Right lobe of liver (tissue), 6 donors: Measurements from ENCODE around the gene PTPN1. TPM values are rescaled to one million over a fixed set of nuclear protein-coding genes. Genes with fewer than 3 reads are reported as not detected.

ENCODE experiments used
- ATAC-seq, 4 donors: fragments of 200-7000 bp; cut with Tn5 transposase; one replicate each; pipeline ENCODE4 v1.9.1; 2020; ENCODE audit warnings: mild to moderate bottlenecking in 4 of 4, moderate library complexity in 4 of 4
- DNase-seq, 3 donors: peaks; one replicate each; pipeline ENCODE4 v3.0.0-alpha.2; 2020
- H3K27ac ChIP-seq, 3 donors: fragments of 200-600 bp; one replicate each; pipeline ENCODE4 v1.8.0; 2022
- H3K27me3 ChIP-seq, 2 donors: fragments of 200-600 bp; one replicate each; pipeline ENCODE4 v1.8.0; 2022
- H3K36me3 ChIP-seq, 4 donors: fragments of 200-600 bp; sonication (generic) in 1 of 4; one replicate each; pipeline versions ENCODE4 v1.5.1 to v1.8.0; 2017 to 2022; ENCODE audit warnings: control low read depth in 1 of 4
- H3K4me1 ChIP-seq, 4 donors: fragments of 200-600 bp; sonication (generic) in 1 of 4; one replicate each; pipeline versions ENCODE4 v1.5.1 to v1.8.0; 2017 to 2022; ENCODE audit warnings: control low read depth in 1 of 4
- H3K4me3 ChIP-seq, 3 donors: fragments of 200-600 bp; one replicate each; pipeline ENCODE4 v1.8.0; 2022
- H3K9me3 ChIP-seq, 4 donors: fragments of 200-600 bp; sonication (generic) in 1 of 4; one replicate each; pipeline versions ENCODE4 v1.5.1 to v1.8.0; 2017 to 2022; ENCODE audit warnings: control low read depth in 1 of 4
- POLR2A ChIP-seq: fragments of 450-650 bp; IDR thresholded peaks from one replicate; pipeline ENCODE4 v1.6.1; 2017; ENCODE audit warnings: antibody characterized with exemption, mild to moderate bottlenecking
- WGBS: methylation state at CpG from one replicate; pipeline ENCODE4 v1.1.6; 2018; ENCODE audit warnings: low coverage, low lambda C conversion rate; ENCODE audit not compliant: insufficient coverage; ENCODE audit errors: missing lambda C conversion rate; 5-methylcytosine and 5-hydroxymethylcytosine counted together
- intact Hi-C, 2 donors: fragments of 100-400 bp; cut with DNase I; formaldehyde crosslinking; loops; one replicate each; pipeline versions ENCODE4 v1.11.2 to v1.14.1; 2022
- total RNA-seq, 6 experiments: library from RNA; depleted of rRNA in 2 of 6; stranded (reverse); fragments of >200 nt in 2 of 6; fragmentation: NEBNext Ultra II Directional in 3 of 6; extraction: Animal tissue kit (Norgen Biotek cat#: 25700) in 3 of 6; gene quantifications; one replicate each; pipeline versions ENCODE4 v1.1.0 to v1.2.4, GENCODE V29; 2016 to 2023
- TF ChIP-seq, protein P1 (sequence below), 4 donors: fragments of 200-600 bp in 3 of 4; fragments of 450-650 bp in 1 of 4; IDR thresholded peaks; one replicate each; pipeline versions ENCODE4 v1.5.1 to v1.8.0; 2016 to 2022; ENCODE audit warnings: antibody characterized with exemption in 4 of 4, mild to moderate bottlenecking in 2 of 4
- donor health status: DM: no; HTN: yes; CAD: no.
- donor health status: DM: no; HTN: no; CAD: no.
- donor health status: DM: no; HTN: no; CAD: no.
- donor health status: DM: no; HTN: yes; CAD: no.
- donor health status: DM: no; HTN: yes; CAD: no.

The PTPN1 gene
- total RNA-seq, 6 experiments from 2014 or later: 9.5 to 14.9 (median 12.6) TPM

DNA sequence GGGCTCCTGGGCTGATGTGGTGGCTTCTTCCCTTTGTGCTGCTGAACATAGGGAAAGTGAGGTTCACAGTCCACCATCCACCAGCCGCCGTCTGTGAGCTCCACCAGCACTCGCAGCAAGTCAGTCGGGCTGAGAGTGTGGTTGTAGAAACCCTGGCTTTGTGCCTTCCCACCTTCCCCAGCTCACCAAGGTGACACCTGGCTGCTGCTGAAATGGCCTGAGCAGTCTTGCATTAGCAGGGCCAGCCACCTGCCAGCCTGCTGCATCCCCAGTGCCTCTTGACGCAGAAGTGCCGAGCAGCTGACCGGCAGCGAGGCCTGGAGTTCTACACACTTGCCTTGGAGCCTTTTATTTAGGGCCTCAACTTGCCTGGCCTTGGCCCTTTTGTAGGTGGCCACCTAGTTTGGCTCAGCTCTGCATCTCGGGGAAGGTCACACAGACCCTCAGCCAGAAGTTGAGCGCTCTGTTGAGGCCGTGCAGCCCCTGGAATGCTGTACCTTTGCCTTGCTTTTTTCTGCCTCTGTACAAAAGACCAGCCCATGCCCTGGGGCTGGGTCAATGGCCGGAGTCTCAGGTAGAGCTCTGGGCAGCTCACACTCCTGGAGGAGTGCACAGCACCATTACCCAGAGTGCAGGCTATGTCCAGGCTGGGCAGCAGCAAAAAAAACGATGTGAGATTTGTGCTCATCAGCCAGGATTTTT, 76.5 kb downstream of the PTPN1 start:
- Histone ChIP-seq H3K9me3 (no peaks in the 10 kb centered on the region), H3K36me3 (peaks cover 0 to 41% (median 14%) of the 10 kb centered on the region in 4 donors), H3K27me3 (no peaks in the 10 kb centered on the region), H3K4me1 (peaks cover 0 to 2% (median under 1%) of the 10 kb centered on the region in 4 donors), H3K27ac (no peak overlapping the region), H3K4me3 (no peak overlapping the region)
- TF ChIP-seq, protein P1, sequence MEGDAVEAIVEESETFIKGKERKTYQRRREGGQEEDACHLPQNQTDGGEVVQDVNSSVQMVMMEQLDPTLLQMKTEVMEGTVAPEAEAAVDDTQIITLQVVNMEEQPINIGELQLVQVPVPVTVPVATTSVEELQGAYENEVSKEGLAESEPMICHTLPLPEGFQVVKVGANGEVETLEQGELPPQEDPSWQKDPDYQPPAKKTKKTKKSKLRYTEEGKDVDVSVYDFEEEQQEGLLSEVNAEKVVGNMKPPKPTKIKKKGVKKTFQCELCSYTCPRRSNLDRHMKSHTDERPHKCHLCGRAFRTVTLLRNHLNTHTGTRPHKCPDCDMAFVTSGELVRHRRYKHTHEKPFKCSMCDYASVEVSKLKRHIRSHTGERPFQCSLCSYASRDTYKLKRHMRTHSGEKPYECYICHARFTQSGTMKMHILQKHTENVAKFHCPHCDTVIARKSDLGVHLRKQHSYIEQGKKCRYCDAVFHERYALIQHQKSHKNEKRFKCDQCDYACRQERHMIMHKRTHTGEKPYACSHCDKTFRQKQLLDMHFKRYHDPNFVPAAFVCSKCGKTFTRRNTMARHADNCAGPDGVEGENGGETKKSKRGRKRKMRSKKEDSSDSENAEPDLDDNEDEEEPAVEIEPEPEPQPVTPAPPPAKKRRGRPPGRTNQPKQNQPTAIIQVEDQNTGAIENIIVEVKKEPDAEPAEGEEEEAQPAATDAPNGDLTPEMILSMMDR (IDR thresholded peaks at IDR 0.05): no peak
- TF ChIP-seq POLR2A: no peak
- WGBS: 100% methylated on average over 1 of the region's 13 CpGs
- ATAC-seq (no peak), DNase-seq (no peak)
- intact Hi-C loops: loop anchor here in 1 of 2 donors (10.0 kb wide), 1 partner anchor 402 kb away; no protein-coding TSS in a partner anchor

DNA sequence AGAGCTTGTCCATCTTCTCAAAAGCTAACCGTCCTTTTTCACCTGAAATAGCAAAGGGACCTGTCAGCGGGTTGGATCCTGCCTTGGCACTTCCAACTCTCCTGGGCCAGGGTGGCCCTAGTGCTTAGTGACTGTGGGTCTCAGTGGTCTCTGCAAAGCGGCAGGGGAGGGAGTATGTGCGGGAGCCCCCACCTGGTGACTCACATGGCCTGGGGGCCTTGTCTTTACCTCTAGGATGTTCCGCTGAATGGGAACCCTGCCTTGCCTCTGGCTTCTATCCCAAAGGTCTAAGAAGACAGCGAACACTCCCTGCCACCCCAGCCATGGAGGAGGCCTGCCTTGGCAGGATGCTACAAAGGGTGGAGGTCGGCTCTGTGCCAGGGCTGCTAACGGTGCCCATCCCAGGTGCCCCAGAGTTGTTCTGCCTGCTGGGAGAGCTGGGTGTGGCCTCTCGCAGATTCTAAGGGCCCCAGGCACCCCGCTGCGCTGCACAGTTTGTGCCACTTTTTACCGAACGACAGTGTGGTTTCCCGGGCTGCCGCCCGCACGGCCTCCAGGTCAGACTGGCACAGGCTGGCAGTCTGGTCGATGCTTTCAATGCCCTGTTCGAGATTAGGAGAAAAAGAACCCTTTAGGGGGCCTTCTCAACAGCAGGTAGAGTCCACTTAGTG, 77.2 kb downstream of the PTPN1 start:
- 57% methylated on average over 3 of the region's 19 CpGs for WGBS
- ATAC-seq (no peak), DNase-seq (no peak)
- Histone ChIP-seq H3K4me1 (peaks cover 0 to 9% (median 4%) of the 10 kb centered on the region in 4 donors), H3K36me3 (peaks cover 0 to 36% (median 10%) of the 10 kb centered on the region in 4 donors), H3K27me3 (no peaks in the 10 kb centered on the region), H3K27ac (no peak overlapping the region), H3K4me3 (no peak overlapping the region), H3K9me3 (no peaks in the 10 kb centered on the region)
- intact Hi-C loops: loop anchor here in 1 of 2 donors (10.0 kb wide), 1 partner anchor 403 kb away; no protein-coding TSS in a partner anchor
- no peak for TF ChIP-seq POLR2A
- TF ChIP-seq, protein P1 (IDR thresholded peaks at IDR 0.05): no peak

DNA sequence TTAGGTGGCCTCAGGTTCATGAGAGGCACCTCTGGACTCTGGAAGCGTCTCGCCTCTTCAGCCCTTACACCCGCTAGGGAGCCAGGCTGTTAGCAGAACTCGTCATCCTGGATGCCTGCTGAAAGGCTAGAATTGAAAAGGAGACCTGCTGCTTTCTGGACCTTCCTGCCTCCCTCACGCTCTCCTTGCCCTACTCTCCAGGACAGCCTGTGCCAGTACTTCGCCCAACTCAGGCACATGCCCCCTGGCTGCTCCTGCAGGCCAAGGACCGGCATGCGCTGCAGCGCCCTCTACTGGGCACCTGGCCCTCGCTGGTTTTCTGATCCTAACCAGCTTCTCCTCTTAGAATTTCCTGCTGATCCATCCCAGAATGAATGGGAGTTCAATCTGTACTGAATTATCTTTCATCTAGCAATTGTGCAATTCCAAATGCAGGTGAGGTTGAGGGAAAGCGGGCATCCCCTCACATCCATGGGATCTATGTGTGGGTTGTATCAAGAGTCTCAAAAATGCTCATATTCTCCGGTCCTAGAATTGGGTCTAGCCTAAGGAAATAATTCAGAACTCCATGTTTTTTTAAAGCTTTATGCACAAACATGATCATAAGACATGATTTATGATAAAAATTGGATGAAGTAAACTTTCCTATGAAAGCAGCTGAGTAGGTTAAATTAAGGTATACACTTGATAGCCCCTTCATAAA, 78.0 kb downstream of the PTPN1 start:
- DNase-seq (peak; percentile 79 to 83 (median 79)), ATAC-seq (peak; percentile 62 to 84 (median 74))
- intact Hi-C loops: loop anchor here in 1 of 2 donors (10.0 kb wide), 1 partner anchor 403 kb away; no protein-coding TSS in a partner anchor

More for the DNA sequence above, 78.0 kb downstream of the PTPN1 start:
- Histone ChIP-seq H3K36me3 (peaks cover 0 to 31% (median 7%) of the 10 kb centered on the region in 4 donors), H3K27ac (no peak overlapping the region), H3K4me1 (peaks cover 0 to 11% (median 5%) of the 10 kb centered on the region in 4 donors), H3K4me3 (no peak overlapping the region), H3K9me3 (no peaks in the 10 kb centered on the region), H3K27me3 (no peaks in the 10 kb centered on the region)
- TF ChIP-seq, protein P1 (IDR thresholded peaks at IDR 0.05): peak; percentile 79 to 97 (median 96)
- TF ChIP-seq POLR2A: no peak
- 25% methylated on average over 5 of the region's 12 CpGs for WGBS
